HG02610 (cell line): Measurements from ENCODE around the gene AMY2A.
"Not testable (repeated sequence)": the region's sequence is repeated elsewhere in the genome, so short reads cannot be mapped to it uniquely, and the experiment has no call there.

ENCODE experiments used
- ATAC-seq: cut with Tn5 transposase; IDR thresholded peaks from one replicate; pipeline ENCODE4 v1.9.1; 2021; ENCODE audit warnings: mild to moderate bottlenecking, moderate library complexity; ENCODE audit not compliant: unreplicated experiment

AMY2A gene

DNA sequence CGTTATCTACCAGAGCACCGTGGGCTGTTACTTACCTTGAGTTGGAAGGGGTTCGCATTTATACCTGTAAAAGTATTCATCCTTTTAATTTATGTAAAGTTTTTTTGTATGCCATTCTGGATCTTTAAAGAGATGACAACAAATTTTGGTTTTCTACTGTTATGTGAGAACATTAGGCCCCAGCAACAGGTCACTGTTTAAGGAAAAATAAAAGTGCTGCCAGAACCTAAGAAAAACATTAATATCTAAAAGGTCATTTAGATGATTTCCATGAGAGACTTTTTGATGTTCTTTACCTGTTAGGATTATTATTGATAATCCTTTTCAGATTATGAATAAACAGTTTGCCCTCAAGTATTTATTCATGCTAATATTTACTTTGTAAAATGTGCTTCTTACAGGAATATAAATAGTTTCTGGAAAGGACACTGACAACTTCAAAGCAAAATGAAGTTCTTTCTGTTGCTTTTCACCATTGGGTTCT, at the start of gene AMY2A:
AMY2A (plus strand) TSS at position 434 of the 484 bp plus-strand sequence; CDS start at position 448, 14 bp downstream.
- ATAC-seq: not testable (repeated sequence)

GRCh38 chr1:103569493-103569892, 47.7 kb upstream of the AMY2A start:
- no peak for ATAC-seq

GRCh38 chr1:103571289-103571688, 45.9 kb upstream of the AMY2A start, which contains the start of gene AMY2B:
TSS of gene AMY2B (plus strand) at chr1:103571589. CDS start at chr1:103571603, 14 bp downstream.
- not testable (repeated sequence) for ATAC-seq

DNA sequence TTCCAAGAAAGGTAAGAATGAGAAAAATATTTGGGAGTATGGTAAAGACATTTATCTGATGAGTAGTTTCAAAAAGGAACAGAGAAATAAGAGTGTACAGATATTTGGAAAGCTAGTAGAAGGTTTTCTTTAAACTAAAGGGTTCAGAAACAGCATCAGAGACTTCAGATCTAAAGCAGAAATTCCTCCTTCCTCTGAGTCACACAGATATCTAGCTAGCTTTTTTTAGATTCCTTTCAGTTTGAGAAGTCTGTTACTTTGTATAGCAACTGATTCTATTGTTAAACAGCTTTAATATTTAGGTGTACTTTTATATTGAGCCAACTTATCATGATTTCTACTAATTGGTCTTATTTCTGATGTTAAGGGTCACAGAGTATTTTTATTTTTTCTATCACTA, 41.2 kb upstream of the AMY2A start:
- ATAC-seq: peak; percentile 72

GRCh38 chr1:103576784-103577183, 40.4 kb upstream of the AMY2A start:
- ATAC-seq: not testable (repeated sequence)

DNA sequence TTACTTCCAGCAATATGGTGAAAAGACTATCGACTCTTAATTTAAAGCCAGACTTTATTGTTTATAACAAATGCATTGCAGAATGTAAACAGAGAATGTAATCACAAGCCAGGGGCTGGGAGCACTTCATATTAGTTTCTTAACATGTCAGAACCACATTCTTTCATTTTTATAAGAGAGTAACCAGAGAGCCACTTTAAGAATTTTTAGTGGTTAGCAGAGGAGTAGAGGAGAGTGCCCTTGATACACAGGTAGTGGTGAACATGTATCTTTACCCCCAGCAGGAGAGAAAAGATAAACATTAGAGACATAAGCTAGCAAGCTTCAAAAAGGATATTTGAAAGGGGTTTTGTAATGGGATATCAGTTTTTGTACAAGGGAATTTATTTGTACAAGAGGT, 34.8 kb upstream of the AMY2A start:
- ATAC-seq: no peak

- no peak for ATAC-seq
These were observed 33.3 kb upstream of the AMY2A start for GRCh38 chr1:103583887-103584286.

GRCh38 chr1:103584537-103584936, 32.7 kb upstream of the AMY2A start:
- no peak for ATAC-seq

GRCh38 chr1:103602740-103603139, 14.5 kb upstream of the AMY2A start:
- ATAC-seq: not testable (repeated sequence)

DNA sequence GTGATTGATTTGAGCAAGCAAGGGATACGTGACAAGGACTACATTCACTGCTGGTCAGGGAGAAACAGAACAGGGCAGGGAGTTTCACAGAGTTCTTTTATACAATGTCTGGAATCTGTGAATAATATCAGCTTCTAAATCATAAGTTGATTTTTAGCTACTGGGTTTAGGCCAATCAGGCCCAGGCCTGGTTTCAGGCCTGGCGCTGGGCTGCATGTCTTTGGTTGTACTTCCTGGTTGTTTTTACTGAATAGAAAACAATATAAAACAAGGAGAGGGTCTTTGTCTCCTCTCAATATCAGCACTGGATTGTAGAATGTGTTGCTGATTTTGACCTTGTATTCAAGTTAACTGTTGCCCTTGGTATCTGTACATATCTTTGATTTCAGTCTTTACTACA, 865 bp upstream of the AMY2A start:
- no peak for ATAC-seq

DNA sequence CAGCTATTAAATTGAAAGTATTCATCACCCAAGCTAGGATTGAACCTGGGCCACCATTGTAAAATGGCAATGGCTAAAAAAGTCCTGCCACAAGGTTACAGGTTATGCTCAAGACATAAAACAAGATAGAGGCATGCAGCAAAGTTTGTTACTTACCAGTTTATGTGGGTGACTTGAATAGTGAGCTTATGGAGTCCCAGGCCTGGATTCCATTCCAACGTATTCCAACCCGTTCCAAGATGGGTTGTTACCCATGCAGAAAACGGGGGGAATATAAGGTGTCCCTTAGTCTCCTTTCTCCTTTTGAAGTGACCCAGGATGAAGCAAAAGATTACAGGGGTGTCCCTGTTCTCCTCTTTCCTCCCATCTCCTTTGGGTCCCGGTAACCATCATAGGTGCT, 10.2 kb downstream of the AMY2A start:
- ATAC-seq: not testable (repeated sequence)

DNA sequence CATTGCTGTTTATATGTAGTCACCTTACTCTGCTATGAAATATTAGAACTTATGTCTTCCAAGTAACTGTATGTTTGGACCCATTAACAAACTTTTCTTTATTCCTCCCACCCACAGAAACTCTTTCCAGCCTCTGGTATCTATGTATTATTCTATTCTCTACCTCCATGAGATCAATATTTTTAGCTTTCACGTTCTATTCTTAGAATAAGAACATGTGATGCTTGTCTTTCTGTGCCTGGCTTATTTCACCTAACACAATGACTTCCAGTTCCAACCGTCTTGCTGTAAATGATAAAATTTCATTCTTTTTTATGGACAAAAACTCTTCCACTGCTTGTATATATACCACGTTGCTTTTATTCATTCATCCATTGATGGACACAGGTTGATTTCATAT, 24.0 kb downstream of the AMY2A start:
- ATAC-seq: not testable (repeated sequence)

DNA sequence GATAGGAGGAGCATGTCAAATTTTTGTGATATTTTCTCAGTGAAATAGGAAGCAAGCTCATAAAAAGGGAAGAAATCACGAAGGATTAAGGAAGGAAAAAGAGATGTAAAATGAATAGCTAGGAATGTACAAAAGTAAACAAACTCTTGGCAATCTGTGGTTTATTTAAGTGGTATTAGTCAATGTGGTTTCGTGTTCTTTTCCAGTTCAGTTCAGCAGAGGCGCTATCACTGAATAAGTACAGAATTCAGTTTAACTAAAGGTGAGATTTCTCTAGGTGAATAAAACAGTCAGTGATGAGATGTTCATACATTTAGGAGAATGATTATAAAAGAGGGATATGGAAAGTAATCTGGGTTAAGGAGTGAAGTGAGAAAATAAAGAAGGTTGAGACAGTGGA, 26.7 kb downstream of the AMY2A start:
- ATAC-seq: not testable (repeated sequence)

DNA sequence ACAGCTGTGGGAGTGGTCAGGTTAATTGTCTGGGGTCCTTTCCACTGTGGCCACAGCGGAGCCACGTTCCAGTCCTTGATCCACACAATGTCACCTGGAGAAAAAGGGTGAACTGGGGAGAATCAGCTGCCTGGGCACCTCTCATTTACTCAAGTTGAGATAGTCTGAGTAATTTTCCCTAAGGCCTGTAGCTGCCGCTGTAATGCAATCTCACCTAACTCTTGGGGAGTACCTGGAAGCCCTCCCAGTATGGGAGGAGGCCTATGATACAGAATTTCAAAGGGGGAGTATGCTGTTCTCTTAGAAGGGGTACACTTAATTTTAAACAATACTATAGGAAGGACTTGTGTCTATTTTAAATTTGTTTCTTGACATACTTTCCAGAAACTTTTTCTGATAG, 33.1 kb downstream of the AMY2A start:
- ATAC-seq: not testable (repeated sequence)

DNA sequence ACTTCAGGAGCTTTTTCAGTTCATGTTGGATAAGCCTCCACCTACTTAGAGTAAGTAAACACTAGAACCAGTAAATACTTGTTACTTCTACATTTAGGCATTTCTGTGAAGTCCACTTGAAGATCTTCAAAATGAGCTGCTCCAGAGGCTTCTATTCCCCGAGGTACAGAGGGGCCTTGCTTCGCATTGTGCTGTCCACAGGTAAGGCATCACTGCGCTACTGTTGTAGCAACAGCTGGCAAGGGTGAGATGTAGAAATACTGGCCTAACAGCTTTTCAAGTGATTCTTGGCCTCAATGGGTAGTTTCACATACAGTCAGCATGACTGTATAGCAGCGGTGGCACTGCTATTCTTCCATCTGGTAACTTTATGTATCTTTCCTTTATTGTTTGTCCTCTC, 33.7 kb downstream of the AMY2A start:
- ATAC-seq: not testable (repeated sequence)

GRCh38 chr1:103654133-103654532, 36.9 kb downstream of the AMY2A start:
- not testable (repeated sequence) for ATAC-seq

- ATAC-seq: not testable (repeated sequence)
These were observed 38.2 kb downstream of the AMY2A start, which contains the start of gene AMY1A for GRCh38 chr1:103655460-103655859. TSS of gene AMY1A (plus strand) at chr1:103655760. CDS start at chr1:103656331, 571 bp downstream.
